22Rv1 (cell line): ENCODE data around the gene SORCS2.

Experiments used
- H3K27ac ChIP-seq: fragments of 450-650 bp; 2 replicates; pipeline ENCODE4 v1.5.1; 2017
- CTCF ChIP-seq: fragments of 450-650 bp; IDR thresholded peaks from 2 replicates; pipeline ENCODE4 v1.5.1; 2017; ENCODE audit warnings: mild to moderate bottlenecking
- ZFX ChIP-seq: fragments of 450-650 bp; IDR thresholded peaks from 2 replicates; pipeline ENCODE4 v1.6.1; 2017; ENCODE audit warnings: antibody characterized with exemption, borderline replicate concordance

SORCS2 gene

GRCh38 chr4:7474320-7474719 lies 282.0 kb downstream of the SORCS2 start:
- TF ChIP-seq CTCF (no peak), ZFX (no peak)
- H3K27ac ChIP-seq = no peak overlapping the region

GRCh38 chr4:7475207-7475606 lies 282.9 kb downstream of the SORCS2 start:
- no peak overlapping the region for H3K27ac ChIP-seq
- TF ChIP-seq CTCF (no peak), ZFX (no peak)

- H3K27ac ChIP-seq = no peak overlapping the region
- TF ChIP-seq CTCF (no peak), ZFX (no peak)
These were observed 284.5 kb downstream of the SORCS2 start for GRCh38 chr4:7476820-7477219.

- no peak for TF ChIP-seq CTCF
- H3K27ac ChIP-seq = no peak overlapping the region
These were observed 285.4 kb downstream of the SORCS2 start for GRCh38 chr4:7477695-7478094.

GRCh38 chr4:7478665-7479064 lies 286.3 kb downstream of the SORCS2 start:
- TF ChIP-seq ZFX (no peak), CTCF (no peak)
- H3K27ac ChIP-seq = no peak overlapping the region

- TF ChIP-seq CTCF = no peak
- no peak for TF ChIP-seq ZFX
- H3K27ac ChIP-seq = no peak overlapping the region
These were observed 288.1 kb downstream of the SORCS2 start for GRCh38 chr4:7480423-7480822.

GRCh38 chr4:7481227-7481626 lies 288.9 kb downstream of the SORCS2 start:
- TF ChIP-seq ZFX = no peak
- no peak for TF ChIP-seq CTCF
- H3K27ac ChIP-seq = no peak overlapping the region
